DMS 273 treated with DMSO at 0.1 percent for 48 hours (cell line): ENCODE data around the gene SRCAP.
A peak's percentile ranks its signal among the peaks of the same experiment; 100 is the strongest.

ENCODE experiments used
- DNase-seq: peaks from one replicate; lab custom pipeline; 2025; lab: John Stamatoyannopoulos, UW

The SRCAP gene

GRCh38 chr16:30758988-30759491 lies 60.1 kb downstream of the SRCAP start:
- DNase-seq, result no peak

- no peak for DNase-seq
Measured at GRCh38 chr16:30760001-30760559, 61.1 kb downstream of the SRCAP start.

GRCh38 chr16:30760577-30761426 lies 61.8 kb downstream of the SRCAP start:
- no peak for DNase-seq

GRCh38 chr16:30761427-30761927 lies 62.5 kb downstream of the SRCAP start:
- peak; percentile 48 for DNase-seq

GRCh38 chr16:30761928-30762902 lies 63.2 kb downstream of the SRCAP start, which contains the start of the genes CFAP119 and RNF40:
TSS of gene CFAP119 (minus strand) at chr16:30762062. CDS start at chr16:30761748, 314 bp downstream.
TSS of gene RNF40 (plus strand) at chr16:30762322. CDS start at chr16:30762546, 224 bp downstream.
- DNase-seq, result peak; percentile 97

- DNase-seq, result no peak
Measured at GRCh38 chr16:30762991-30763725, 64.2 kb downstream of the SRCAP start.

GRCh38 chr16:30764086-30764485 lies 65.1 kb downstream of the SRCAP start:
- no peak for DNase-seq

- no peak for DNase-seq
Measured at GRCh38 chr16:30764816-30765465, 66.0 kb downstream of the SRCAP start.

GRCh38 chr16:30766206-30766932 lies 67.4 kb downstream of the SRCAP start:
- DNase-seq, result no peak

- DNase-seq, result no peak
Measured at GRCh38 chr16:30766933-30767284, 67.9 kb downstream of the SRCAP start.

- DNase-seq, result no peak
Measured at GRCh38 chr16:30767767-30768465, 68.9 kb downstream of the SRCAP start.

- no peak for DNase-seq
Measured at GRCh38 chr16:30768583-30769181, 69.7 kb downstream of the SRCAP start.

GRCh38 chr16:30769379-30770089 lies 70.6 kb downstream of the SRCAP start:
- no peak for DNase-seq

- no peak for DNase-seq
Measured at GRCh38 chr16:30771726-30772125, 72.8 kb downstream of the SRCAP start.

GRCh38 chr16:30773826-30774225 lies 74.9 kb downstream of the SRCAP start:
- DNase-seq, result no peak

- DNase-seq, result no peak
Measured at GRCh38 chr16:30774367-30775130, 75.6 kb downstream of the SRCAP start.

GRCh38 chr16:30775131-30775391 lies 76.1 kb downstream of the SRCAP start:
- no peak for DNase-seq
